CD1c-positive myeloid dendritic cell (primary cell): Measurements from ENCODE around the gene CHADL.

Experiments
- DNase-seq: peaks from one replicate; pipeline ENCODE4 v3.0.0-alpha.2; 2016; ENCODE audit errors: extremely low spot score

CHADL gene

DNA sequence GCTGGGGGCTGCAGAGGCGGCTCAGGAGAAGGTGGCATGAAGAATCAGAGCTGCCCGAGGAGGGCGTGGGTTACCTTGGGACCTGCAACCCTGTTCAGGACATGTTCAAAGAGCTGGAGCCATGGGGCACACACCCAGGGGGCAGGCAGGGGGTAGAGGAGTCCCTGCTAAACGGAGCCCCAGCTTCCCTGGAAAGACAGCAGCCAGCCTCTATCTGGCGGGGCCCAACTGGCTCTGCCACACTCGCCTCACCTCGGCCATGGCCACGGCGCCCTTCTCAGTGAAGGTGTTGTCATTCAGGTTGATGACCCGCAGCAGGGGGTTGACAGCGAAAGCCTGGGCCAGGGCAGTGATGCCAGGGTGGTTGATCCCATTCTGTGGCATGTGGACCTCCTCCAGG lies 17.0 kb upstream of the CHADL start:
- no peak for DNase-seq

DNA sequence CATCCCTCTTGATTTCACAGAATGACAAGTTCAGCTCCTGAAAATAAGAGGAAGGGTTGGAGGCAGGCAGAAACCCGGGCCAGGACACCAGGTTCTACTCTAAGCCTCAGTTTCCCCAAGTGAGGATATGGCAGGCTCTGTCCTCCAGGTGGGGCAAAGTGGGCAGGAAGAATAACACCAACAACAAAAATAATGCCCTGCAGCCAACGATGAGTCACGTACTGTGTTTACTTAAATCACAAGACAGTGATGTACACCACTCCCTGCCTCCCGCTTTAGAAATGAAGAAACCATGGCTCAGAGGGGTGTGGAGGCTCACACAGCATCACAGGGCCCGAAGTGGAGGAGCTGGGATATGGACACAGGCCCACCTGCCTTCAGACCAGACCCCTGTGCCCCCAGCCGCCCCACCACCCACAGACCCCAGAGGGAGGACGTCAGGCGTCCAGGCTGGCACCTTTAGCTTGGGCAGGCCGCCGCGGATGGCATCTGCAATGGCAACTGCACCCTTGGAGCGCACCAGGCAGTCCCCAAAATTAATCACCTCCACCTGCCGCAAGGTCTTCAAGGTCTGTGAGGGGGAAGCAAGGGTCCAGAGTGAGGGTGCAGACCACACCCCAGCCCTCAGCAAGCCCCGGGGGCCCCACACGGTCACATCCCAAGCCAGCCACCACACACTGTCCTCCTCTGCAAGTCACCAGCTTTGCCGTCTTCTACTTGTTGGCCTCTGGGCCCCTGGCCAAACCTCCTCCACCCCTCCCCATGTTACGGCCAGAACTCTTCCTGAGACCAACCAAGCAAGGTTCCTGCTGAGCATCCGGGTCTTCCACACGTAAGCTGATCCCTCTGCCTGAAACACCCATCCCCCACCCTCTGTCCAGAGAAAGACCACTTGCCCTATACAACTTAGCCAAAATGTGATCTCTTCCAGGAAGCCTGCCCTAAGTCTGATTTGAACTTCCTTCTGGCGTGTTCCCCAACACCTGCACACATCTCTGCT lies 15.8 kb upstream of the CHADL start:
- DNase-seq: no peak

DNA sequence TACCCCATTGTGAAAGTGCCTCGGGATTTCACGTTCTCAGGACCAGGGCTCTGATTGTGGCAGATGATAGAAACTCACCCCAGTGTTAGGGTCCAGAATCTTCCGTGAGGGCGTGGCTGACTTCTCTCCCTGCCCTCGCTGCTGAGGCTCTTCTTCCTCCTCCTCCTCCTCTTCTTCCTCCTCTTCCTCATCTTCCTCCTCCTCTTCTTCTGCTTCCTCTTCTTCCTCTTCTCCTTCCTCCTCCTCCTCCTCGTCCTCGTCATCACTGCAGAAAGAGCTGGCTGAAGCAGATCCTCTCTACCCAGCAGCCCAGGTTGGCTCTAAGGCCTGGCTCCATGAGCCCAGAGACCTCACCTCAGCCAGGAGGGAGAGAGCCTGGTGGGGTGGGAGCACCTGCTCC lies 13.5 kb upstream of the CHADL start:
- no peak for DNase-seq

DNA sequence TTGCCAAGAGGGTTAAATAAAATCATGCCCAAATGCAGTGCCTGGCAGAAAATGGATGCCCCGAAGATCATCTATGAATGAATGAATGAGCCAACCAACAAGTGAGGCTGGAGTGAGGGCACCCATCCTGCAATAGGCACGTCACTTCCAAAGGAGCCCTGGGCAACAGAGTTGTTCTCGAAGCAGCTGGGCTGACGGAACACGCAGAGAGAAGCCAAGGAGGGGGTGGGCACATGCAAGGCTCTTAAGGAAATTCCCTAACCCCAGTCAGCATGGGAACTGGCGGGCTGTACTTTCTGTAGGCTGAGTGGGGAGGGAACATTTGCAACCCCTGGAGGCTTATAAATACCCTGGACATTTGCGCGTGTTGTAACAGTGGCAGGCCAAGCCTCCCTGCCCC lies 11.6 kb upstream of the CHADL start:
- no peak for DNase-seq

DNA sequence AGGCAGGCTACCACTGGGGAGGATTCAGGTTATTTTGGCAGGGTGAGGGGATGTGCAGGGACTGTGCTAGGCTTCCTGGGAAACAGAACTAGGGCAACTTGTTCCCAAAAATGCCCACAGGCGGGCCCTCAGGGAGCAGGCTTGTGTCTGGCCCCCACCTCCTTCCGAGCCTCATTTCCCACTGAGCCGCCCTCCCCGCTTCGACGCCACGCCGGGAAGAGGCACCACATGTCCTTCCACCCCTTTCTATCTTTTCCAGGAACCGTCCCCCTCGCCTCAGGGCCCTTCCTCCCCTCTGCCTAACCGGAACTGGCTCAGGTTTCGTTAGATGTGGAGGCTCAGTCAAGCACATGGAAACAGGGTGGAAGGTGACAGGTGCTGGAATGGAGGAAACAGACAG lies 9.4 kb upstream of the CHADL start:
- DNase-seq: no peak

DNA sequence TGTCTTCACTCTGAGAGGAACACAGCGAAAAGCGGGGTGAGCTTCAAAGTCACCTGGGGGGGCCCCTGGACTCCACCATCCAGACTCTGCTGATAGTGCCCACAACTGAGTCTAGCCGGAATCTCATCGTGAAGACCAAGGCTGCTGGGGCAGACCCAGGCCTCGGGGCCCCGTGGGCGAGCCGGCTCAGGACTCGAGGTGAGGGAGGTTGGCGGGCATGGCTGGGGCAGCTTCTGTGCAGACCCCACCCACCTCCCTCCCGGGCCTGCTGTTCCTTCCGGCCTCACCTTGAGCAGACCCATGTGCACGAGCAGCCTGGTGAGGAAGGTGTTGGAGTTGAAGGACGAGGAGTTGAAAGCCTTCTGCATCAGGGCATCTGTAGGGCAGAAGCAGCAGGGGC lies 8.7 kb upstream of the CHADL start:
- DNase-seq: no peak

DNA sequence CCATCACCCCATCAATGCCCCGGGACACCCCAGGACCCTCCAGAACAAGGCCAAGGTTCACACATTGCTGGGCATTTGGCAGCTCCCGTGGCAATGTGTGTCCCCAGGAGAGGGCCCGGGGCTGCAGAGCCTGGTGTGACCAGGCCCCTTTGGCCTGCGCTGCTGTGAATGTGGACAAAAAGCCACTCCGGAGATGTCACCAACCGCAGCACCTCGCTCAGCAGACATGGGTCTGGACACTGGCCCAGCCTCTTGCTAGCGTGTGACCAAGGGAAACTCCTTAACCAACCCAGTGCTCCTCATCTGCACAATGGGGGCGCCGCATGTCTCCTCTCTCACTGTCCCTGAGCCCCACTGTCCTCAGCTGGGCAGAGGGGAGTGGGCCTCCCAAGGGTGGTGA lies 8.0 kb upstream of the CHADL start:
- DNase-seq: no peak

DNA sequence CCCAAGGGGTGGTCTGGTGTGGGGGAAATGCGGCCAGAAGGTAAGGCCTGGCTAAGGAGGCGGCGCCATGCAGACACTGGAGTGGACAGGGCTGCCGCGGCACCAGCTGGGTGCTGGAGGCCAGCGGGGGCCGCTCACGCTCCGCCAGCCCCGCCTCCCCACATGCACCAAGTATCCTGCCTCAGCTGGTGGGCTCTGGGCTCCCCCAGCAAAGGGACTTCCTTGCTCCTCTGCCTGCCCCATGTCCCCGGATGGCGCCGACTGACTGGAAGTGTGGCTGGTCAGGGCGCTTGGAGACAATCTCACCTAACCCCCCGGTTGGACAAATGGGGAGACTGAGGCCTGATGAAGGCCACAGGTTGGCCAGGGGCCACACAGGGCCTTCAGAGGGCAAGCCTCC lies 7.6 kb upstream of the CHADL start:
- no peak for DNase-seq

DNA sequence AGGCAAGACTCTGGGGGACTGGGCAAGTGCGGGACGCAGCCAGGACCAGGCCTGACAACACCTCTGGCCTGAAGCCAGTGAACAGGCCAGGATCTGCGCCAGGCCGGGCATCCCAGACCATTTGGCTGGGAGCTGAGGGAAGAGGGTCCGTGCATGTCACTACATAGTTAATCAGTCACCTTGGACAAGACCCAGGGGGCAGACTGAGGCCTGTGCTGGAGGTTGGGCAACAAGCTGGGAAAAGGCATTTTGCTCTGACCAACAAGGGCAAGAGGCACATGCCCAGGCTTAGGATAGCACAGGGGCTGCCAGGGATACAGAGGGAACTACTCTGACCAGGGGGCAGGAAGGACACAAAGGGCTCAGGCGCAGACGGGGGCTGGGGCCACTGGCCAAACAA lies 7.0 kb upstream of the CHADL start:
- DNase-seq: no peak

DNA sequence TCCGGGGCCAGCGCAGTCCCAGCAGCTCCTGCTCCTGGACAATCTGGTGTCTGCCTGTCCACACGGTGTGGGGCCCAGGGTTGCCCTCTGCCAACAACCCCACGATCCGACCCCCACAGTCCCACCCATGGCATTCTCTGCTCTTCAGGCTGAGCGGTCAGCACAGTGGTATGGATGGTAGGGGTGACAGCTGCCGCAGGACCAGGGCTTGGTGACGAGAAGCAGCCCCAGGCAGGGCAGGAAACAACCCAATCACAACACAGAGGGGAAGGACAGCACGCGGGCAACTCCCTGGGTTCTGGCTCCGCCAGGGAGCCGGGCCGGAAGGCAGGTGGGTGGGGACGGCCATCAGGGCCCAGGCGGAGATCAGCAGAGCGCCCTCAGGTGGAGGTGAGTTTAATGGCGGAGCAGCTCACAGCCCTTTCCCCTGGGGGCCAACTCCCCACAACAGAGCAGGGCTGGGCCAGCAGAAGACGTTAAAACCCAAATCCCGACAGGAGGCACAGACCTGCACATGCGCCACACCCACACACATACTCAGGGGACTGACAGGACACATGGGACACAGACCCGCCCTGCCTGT lies 5.3 kb upstream of the CHADL start:
- no peak for DNase-seq

DNA sequence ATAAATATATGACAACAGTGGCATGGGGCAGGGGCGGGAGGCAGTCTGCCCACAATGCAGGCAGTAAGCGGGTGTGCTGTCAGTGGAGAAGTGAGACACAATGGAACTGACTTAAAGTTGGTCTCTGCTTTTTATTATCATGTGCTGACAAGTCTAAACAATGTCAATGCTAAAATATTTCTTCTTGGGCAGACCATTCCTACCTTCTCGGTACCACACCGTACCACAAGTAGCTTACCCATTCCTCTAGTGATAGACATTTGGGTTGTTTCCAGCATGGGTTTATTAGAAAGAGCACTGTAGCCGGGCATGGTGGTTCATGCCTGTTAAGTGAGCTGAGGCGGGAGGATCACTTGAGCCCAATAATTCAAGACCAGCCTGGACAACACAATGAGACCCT lies 2.6 kb upstream of the CHADL start:
- no peak for DNase-seq

DNA sequence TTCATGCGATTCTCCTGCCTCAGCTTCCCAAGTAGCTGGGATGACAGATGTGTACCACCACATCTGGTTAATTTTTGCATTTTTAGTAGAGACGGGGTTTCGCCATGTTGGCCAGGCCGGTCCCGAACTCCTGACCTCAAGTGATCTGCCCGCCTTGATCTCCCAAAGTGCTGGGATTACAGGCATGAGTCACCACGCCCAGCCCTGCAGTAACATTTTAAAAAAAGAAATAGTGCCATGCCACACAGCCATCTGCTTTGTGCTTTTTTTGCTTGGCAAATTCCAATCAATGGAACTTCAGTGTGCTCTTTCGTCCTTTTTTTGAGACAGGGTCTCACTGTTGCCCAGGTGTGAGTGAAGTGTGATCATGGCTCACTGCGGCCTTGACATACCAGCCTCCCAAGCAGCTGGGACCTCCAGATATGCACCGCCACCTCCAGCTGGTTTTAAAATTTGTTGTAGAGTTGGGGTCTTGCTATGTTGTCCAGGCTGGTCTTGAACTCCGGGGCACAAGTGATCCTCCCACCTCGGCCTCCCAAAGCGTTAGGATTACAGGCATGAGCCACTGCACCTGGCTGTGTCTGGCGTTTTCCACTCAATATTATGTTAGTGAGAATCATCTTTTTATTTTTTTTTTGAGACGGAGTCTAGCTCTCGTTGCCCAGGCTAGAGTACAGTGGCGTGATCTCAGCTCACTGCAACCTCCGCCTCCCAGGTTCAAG lies 1.8 kb upstream of the CHADL start:
- no peak for DNase-seq

DNA sequence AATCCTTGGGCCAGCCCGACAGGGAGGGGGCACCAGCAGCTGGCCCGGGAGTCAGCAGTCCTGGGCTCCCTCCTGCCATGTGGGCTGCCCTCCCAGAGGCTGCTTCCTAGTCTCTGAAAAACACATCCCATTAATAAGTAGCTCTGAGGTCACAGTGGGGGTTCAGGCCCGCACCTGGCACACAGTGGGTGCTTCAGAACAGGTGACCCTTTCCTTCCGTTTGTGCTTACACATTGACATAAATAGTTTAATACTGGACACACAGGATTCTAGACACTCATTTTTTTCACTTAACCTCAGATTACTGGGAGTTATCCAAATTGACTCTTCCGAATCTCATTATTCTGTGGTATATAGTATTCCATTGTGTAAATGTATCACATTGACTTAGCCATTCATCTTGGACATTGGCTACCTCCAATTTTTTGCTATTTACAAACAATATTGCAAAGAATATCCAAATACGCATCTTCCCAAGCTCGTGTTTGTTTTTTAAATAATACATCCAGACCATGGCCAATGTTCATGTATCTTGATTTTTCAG lies 474 bp upstream of the CHADL start:
- DNase-seq: no peak

DNA sequence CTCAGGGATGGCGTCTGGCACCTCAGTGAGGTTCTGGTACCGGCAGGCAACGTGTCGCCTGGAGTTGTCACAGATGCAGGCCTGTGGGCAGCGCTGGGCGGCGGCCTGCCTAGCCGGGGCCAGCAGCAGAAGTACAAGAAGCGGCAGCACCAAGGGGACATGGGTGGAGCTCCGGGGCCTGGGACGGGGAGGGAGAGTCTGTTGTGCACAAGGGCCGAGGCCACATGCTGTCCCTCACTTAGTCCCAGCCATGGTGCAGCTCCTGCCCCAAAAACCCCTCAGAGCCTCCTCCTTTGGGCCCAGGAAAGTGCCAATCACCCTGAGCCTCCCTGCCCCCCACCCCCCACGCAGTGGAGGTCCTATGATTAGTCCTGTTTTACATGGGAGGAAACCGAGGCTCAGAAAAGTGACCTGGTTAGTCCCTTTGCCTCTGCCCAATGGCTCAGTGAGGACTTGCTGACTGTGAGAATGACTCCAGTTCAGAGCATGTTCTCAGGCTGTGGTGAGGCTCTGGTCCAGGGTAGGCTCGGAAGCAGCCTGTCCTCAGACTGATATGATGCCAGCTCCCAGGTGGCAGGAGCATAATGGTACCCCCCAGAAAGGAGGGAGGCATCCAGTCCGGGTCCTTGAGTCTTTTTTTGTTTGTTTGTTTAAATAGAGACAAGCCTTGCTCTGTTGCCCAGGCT lies 1.1 kb downstream of the CHADL start:
- DNase-seq: no peak

DNA sequence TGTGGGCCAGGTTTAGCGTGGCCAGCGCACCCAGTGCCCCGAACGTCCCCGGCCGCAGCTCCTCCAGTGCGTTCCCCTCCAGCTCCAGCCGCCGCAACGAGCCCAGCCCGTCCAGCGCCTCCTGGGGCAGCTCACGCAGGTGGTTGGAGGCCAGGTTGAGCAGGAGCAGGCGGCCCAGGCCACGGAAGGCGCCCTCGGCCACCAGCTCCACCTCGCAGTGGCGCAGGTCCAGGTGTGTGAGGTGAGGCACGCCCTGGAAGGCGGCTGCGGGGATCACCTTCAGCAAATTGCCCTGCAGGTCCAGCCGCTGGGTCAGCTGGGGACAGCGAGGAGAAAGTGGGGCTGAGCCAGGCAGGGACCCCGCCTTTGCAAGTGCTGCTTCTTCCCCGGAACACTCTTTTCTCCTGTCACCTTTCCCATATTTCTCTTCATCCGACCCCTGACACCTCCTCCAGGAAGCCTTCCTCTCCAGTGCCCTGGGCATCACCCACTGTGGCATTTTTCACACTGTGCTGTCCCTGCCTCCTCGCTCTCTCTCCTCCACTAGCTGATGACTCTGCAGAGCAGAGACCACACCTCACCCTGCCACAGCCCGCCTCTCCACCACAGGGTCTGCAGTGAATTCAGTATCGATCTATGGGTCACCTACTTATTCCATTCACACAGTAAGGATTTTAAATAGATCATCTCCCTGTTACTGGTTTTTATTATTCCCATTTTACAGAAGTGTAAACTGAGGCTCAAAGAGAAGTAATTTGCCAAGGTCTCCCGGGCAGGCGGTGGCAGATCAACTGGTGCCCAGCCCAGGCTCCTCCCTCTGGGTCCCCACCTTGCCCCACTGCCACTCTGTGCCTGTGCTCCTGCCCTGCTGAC lies 1.9 kb downstream of the CHADL start:
- no peak for DNase-seq

DNA sequence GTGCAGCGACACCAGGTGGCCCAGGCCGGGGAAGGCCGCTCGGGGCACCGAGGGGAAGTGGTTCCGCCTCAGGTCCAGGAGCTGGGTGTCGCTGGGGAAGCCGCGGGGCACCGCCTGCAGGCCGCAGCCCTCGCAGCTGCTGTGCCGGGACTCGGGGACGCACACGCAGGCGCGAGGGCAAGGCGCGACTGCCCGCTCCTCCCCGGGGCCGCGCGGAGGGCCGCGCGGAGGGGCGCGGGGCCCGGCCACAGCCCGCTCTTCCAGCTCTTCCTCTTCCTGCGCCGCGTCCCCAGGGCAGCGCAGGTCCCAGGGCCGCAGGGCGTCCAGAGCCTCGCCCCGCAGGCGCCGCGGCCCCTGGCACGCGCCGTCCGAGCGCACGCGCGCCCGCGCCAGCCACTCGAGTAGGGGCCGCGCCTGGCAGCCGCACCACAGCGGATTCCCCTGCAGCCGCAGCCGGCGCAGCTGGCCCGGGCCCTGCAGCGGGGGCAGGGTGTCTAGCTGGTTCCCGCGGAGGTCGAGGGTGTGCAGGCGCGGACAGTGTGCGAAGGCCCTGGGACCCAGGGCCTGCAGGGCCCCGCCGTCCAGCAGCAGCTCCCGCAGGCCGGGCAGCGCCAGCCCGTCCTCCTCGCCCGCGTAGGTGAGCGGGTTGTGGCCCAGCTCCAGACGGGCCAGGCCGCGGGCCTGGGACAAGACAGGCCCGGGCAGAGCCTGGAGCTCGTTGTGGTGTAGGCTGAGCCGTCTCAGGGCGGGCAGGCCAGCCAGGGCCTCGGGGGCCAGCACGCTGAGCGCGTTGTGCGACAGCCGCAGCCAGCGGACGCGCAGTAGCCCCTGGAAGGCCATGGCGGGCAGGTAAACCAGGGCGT lies 2.8 kb downstream of the CHADL start:
- peak; percentile 82 for DNase-seq

DNA sequence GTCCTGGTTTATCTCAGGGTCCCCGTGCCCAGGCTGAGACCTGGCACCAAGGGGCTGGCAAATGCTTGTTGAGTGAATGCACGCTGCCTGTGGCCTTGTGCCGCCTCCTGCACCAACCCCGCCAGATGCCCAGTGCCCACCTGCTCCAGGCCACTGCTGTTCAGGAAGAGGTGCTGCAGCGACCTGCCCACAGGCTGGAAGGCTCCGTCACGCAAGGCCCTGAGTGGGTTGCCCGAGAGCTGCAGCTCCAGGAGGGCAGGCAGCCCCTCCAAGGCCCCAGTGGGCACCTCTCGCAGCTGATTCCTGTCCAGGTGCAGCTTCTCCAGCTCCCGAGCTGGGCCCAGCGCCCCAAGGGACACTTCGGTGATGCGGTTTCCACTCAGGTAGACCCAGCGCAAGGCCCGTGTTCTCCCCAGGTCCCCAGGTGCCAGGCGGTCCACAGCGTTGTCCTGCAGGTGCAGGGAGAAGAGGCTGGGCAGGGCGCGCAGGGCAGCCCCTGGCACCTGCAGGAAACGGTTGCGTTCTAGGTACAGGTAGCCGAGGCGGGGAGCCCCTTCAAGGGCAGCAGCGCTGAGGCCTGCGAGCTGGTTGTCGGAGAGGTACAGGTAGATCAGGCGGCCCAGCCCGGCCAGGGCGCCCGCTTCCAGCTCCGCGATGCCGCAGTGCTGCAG lies 3.6 kb downstream of the CHADL start:
- DNase-seq: no peak

DNA sequence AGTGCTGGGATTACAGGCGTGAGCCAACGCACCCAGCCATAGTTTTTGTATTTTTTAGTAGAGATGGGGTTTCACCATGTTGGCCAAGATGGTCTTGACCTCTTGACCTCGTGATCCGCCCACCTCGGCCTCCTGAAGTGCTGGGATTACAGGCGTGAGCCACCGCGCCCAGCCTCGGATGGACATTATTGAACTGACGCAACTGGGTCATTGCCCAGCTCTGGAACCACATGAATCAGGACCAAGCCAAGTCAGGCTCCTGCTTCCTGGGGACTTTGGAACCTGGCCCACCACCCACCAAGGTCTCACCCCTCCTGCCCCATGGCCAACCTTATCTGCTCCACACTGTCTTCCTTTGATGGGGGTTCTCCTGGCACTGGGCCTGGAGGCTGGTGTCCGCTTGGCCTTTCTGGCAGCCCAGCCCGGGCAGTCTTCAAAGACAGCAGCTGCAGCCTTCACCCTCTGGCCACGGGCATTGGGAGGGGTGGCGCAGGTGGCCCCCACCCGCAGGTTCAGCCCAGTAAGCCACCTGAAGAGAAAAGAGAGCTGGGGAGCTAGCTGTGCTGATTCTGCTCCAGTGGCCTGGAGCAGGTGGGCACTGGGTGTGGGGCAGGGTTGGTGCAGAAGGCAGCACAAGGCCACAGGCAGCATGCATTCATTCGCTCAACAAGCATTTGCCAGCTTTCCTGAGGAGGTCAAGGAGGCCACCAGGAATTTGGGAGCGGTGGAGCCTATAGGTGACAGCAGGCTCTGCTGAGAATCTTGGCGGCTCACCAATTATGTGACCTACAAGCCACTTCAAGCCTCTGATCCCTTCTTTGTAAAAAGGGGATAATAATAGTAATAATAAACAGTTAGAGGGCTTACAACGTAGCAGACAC lies 5.7 kb downstream of the CHADL start:
- no peak for DNase-seq
